HG03442 (cell line): ENCODE results near the gene PYGO2.
A peak's percentile ranks its signal among the peaks of the same experiment; 100 is the strongest.
"Not testable (repeated sequence)": the region's sequence is repeated elsewhere in the genome, so short reads cannot be mapped to it uniquely, and the experiment has no call there.

Experiments
- ATAC-seq: cut with Tn5 transposase; IDR thresholded peaks from one replicate; pipeline ENCODE4 v1.9.1; 2021; ENCODE audit warnings: mild to moderate bottlenecking, moderate library complexity; ENCODE audit not compliant: unreplicated experiment

PYGO2 gene

DNA sequence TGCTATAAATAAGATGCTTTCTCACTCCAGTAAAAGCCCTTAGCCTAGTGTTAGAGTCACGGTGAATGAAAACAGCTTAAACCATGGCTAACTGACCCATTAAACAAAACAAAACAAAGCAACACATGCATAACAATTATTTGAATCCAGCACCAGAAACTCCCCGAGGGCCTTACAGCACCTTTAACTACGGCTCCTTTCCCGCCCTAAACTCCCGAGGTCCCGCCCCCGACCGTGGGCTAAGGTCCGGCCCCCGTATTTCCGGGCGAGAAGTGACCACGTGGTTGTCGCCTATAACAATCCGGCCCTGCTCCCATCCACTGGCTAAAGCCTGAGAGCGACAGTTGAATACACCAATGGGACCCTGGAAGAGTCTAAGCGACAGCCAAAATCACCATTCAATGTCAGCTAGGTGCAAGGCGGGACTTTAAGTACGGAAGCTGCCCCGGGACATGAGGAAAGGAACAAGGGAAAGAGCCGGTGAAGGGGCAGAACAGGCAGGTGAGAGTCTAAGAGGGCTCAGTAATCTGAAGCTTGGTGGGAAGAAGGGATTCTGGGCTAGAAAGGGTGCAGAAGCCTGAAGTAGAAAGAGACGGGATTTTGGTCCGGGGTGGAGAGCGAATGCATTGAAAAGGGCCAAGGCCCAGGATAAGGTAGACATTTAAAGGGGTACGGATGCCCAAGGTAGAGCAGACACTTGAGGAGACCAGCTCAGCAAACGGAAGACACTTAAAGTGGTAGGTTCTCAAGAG, 21.5 kb upstream of the PYGO2 start, which contains the start of gene FLAD1:
TSS of gene FLAD1 (plus strand) at position 448 of the 752 bp plus-strand sequence. CDS start 351 bp downstream, outside the sequence.
- peak; percentile 98 for ATAC-seq

DNA sequence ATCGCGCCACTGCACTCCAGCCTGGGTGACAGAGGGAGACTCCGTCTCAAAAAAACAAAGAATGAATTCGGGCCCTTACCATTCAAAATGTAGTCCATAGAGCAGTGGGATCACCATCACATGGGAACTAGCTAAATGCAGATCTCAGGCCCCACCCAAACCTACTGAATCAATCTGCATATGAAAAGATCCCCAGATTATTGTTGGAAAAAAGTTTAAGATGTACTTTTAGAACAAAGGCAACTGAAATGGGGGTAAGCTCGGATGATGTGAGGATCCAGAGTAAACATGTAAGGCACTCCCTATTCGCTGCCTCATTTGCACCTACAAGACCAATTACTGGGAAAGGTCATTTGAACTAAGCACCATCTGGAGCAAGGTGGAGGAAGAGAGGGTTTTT, 20.8 kb upstream of the PYGO2 start:
- no peak for ATAC-seq

DNA sequence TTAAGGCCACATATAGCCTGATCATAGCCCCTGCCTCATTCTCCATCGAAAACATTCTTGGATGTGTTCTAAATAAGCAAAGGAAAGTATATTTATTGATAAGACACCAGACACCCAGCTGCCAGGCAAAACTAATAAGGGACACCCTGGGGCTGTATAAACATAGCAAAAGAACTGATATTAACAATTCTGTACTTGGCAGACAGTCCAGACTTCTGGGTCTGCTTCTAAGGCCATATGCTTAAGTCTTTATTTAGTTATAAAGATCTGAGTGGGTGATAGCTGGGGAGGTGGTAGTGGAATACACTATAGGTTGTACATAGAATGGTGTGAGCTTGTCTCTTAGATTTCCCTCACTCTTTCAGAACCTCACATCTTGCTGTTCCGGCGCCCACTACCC, 16.8 kb upstream of the PYGO2 start:
- no peak for ATAC-seq

DNA sequence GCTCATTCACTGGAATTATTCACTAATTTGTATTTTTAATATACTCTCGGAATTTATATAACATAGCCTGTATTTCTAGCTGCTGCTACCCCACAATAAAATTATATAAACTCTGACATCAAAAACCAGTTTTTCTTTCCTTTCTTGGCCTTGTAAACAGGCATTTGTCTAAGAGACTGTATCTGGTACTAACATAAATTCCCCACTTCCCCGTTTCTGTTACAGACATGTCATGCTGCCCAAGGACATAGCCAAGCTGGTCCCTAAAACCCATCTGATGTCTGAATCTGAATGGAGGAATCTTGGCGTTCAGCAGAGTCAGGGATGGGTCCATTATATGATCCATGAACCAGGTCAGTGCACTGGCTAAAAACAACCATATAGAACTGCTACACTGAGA, 16.2 kb upstream of the PYGO2 start:
- ATAC-seq, result not testable (repeated sequence)

DNA sequence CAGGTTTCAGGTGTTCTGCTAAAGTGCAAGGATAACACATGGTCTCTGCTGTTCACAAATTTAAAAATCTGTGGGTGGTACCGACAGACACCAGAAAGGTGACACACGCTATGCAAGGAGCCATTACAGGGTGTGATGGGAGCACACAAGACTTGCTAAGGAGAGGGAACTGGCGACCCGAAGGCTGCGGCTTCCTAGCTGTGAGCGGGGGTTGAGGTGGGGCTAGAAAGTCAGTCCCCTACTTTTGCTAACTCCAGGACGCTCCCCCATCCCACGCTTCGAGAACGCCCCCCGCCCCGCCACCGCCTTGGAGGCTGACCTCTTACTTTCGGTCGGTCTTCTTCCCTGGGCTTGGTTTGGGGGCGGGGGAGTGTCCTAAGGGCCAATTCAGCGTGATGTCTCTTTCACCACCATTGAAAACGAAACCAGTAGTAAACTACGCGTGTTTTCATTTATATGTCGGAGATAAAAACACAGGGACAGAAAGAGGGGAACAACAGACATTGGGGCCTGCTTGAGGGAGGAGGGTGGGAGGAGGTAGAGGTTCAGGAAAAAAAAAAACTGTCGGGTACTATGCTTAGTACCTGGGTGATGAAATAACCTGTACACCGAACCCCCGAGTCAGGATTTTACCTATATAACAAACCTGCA, 14.0 kb upstream of the PYGO2 start:
- no peak for ATAC-seq

DNA sequence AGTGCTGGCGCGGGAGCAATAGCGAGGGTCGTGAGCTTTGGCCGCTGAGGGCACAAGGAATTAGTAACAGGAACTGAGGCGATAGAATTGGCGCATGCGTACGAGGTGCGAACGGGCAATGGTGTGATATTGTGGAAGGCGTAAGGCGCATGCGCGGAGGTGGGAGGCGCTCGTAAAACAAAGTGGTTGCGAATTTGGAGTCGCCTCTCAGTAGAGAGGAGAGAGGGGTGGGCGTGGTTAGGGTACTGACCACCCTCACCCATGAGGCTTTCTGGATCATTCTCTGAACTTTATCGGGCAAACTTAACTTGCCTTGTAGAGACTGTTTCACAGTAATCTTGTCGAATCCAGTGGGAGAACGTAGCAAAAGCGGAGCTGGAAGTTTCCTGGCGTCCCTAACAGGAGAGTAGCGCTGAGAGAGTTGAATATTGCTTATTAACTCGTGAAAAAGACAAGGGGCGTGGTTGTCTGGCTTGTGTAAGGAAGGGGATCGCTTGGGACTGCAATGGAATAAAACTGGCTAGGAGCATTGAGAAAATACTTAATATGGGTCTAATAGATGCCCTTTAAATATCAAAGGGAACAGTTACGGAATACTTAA, 13.3 kb upstream of the PYGO2 start:
- ATAC-seq, result peak; percentile 32

DNA sequence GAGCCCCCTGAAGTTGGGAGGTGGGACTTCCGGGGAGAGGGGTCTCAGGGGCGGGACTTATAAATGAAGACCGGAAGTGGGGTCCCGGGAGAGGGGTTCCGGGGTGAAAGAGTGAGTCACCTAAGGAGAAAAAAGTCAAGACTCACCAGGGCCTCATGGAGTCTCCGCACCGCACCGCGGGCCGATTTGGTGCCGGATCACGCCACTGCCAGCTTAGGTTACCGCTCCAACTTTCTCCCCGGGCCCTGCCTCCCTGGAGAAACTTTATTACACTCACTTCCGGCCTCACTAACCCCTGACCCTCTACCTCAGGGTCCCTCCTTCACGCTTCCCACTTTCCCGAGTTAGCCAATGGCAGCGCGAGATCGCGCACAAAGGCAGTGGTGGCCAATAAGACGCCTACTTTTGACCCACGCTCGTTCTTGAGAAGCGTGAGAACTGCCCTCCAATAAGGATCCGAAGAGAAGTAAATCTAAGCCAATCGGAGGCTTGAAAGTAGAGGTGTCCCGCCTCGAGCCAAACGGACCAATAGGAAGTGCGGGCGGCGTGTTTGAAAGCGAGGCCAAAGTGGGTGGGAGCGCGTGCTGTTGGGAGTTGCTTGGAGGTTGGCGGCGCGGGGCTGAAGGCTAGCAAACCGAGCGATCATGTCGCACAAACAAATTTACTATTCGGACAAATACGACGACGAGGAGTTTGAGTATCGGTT, 12.7 kb upstream of the PYGO2 start, which contains the start of gene CKS1B:
TSS of gene CKS1B (plus strand) at position 580 of the 706 bp plus-strand sequence. CDS start at position 645, 65 bp downstream.
- ATAC-seq, result peak; percentile 71

DNA sequence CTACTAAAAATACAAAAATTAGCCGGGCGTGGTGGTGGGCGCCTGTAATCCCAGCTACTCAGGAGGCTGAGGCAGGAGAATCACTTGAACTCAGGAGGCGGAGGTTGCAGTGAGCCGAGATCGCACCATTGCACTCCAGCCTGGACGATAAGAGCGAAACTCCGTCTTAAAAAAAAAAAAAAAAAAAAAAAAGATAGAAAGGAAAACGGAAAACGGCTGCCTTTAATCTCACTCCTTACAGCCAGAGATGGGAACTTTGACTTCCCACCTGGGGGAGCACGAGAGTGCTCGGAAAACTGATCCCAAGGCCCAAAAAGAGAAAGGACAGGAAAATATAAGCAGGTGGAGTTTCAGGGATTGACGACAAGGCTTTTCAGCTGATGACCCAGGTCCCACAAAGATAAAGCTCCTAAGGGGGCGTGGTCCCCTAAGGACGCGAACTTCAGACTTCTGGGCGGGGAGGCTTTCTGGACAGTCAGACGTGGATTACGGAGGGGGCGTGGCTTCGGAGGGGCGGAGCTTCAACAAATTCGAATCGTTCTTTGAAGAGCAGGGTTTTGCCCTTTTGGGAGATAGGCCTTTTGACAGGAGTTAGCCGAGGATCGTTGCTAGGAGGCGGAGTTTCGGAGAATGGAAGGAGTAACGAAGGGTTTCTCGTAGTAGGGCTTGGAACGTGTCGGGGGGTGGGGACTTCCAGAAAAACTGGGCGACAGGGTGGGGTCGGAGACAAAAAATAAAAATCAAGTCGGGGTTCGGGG, 11.9 kb upstream of the PYGO2 start:
- no peak for ATAC-seq

DNA sequence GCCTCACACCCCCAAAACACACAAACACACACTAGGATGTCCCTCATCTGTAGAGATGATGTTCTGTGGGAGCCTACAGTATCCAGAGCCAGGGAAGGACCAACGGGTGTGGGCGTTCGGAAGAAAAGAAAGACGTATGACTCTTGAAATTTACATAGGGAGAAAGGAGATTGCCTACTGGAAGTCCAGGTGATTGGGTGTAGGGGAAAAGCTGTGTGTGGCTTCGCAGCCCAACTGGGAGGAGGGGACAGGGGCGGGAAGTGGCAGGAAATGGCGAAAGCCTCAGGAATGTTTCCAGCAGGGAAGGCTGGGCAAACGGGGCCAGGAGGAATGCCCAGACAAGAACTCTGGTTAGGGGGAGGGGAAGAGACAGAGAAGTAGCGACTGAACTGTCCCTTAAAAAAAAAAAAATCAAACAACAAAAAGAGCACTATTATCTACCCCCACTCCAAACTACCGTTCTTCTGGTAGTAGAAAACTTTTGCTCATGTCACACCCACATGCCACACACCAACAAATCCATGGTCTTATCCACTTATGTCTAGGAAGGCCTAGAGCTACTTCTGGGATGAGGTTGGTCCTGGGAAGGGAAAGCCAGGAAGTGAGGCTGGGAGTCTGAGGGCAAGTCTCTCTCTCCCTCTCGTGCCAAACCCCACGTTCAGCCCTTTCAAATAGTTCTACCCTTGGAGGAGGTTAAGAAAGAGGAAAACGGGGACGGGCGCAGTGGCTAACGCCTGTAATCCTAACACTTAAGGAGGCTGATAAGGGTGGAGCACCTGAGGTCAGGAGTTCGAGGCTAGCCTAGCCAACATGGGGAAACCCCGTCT, 11.1 kb upstream of the PYGO2 start:
- ATAC-seq, result no peak

DNA sequence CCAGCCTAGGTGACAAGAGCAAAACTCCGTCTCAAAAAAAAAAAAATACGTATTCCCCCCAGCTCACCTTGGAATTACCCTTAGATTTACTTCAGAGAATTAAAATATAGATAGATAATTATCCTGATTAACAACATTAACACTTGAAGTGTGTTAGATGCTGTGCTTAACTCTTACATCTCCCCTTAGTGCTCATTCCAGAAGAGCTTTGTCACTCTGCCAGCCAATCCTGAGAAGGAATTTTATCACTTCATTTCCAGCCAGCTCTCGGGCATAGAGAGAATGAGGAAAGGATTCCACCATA, 10.6 kb upstream of the PYGO2 start:
- no peak for ATAC-seq

DNA sequence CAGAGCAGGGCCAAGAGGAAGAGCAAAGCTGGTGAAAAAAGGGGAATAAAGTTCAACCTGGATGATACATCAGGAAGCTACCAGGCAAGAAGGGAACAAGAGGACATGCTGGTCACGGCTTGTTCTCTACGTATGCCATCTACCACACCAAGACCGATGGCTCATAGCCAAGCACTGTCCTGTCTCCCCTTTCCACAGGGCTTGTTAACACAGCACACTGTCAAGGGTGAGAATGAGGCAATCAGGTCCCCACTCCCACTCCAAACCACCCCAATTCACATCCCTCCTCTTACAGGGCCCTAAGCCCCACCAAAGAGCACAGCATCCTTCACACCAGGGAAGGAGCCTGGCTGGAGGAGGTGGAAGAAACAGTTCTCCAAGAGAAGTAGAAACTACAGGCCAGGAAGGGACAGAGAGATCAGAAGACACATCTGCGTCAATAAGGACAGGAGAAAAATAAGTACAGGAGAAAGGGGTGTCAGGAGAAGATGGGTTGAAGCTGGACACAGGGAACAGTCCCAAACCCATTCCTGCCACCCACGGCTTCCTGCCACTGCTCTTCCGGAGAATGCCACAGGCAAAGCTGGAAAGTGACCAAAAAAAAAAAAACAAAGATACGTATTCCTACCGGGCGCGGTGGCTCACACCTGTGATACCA, 9.9 kb upstream of the PYGO2 start:
- ATAC-seq, result no peak

DNA sequence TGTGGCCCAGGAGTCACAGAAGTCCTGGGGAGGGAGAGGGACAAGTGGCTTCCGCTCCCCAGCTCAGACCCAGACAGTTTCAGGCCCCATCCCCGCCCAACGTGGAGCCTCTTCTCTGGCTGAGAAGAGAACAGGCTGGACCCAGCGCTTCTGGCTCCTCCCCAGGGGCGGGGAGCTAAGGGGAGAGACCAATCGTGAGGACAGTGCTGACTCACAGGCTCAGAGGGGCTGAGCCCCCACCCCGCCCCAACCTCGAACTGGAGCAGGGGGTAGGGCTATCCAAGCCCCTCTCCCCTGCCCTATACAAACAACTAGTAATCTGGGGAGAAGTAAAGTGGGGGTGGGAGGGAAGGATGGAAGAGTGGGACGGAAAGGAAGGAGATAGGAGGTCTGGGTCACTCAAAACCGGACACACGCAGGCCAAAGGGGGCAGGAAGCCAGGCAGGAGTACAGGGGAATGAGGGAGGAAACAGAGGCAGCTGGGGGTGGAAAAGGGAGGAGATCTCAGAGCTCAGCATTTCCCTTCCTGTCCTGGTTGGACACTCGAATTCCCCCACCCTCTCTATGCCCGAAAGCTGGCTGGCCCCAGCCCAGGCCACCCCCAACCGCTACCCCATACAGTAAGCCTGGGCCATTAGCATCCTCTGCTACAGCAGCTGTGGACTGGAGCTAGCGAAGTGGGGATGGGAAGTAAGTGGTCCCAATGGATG, 9.2 kb upstream of the PYGO2 start, which contains the start of gene SHC1:
TSS of gene SHC1 (minus strand) at position 117 of the 710 bp plus-strand sequence. CDS start 221 bp downstream, outside the sequence.
- no peak for ATAC-seq

DNA sequence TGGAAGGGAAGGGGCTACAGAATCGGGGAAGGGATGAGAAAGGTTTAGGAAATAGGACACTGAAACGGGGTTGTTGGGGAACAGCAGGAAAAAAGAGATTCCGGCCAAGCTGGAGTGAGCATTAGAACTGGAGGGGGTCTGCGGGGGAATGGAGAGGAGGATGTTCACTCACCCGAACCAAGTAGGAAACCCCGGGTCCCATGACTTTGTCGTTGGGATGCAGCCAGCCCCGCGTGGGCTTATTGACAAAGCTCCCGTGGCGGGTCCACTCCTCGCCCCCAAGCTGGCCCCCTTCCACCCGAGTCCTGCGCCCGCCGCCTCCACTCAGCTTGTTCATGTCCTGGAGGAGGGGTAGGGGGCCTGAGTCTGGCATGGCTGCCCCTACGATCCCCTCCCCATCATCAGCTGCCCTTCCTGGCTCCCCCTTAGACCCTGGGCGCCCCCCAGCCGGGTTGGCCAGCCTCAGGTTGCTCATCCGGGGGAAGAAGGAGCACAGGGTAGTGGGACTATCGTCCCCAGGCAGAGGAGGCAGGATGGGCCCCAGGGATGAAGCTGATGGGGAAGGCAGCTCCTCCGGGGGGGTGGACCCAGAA, 8.4 kb upstream of the PYGO2 start:
- no peak for ATAC-seq

DNA sequence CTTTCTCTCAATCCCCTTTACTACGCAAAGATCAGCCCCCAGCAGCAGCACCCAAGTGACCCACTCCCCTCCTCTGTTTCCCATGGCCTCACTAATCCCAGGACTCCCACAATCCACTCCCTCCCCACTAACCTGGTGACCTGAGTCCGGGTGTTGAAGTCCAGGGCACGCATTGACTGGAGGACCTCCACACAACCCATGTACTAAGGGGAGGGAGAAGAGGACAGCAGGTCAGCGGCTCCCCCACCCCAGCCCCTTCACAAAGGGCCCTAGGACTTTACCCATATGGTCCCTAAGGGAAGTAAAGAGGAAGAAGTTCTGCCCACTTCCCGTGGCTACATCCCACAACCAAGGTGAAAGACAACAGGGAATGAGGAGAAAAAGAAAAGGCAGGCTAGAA, 7.7 kb upstream of the PYGO2 start:
- no peak for ATAC-seq

DNA sequence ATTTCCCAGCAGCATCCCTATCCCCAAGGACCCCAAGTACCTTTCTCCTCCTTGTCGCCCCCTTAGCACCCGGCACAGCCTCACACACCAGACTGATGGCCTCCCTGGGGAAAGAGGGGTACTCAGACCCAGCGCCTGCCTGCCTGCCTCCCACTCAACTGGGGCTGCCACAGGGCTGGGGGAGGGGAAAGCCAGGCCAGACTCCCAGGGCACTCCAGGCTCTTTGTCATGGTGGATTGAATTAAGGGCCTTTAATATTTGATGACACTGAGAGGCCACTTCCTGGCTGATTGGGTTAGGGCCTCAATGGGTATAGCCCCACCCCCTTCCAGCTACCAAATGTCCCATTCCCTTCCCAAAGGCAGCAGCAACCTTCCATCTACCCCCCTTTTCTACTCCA, 7.1 kb upstream of the PYGO2 start:
- no peak for ATAC-seq

DNA sequence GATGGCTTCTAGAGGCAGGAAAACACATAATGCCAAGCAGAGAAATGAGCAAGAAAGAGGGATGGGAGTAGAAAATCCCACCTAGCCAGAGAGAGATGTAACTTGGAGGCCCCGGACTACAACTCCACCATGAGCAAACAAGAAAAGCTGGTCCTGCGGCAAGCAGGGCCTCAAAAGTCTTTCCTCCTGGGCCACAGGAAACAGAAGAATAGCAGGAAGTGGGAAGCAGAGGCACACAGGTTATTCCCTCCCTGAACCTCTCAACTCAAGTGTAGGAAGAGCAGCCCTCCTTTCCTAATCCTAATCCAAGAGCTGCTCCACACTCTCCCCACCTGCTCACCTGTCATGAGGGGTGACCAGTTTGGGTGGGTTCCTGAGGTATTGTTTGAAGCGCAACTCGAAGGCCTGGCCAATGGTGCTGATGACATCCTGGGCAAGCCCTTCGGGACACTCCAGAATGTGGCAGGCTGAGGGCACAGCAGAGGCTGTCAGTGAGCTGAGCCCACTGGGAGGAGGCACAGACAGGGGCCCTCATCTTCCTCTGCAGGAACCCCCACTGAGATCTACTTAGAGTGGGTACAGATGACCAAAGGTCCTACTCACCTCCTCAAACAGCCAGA, 5.9 kb upstream of the PYGO2 start:
- no peak for ATAC-seq

DNA sequence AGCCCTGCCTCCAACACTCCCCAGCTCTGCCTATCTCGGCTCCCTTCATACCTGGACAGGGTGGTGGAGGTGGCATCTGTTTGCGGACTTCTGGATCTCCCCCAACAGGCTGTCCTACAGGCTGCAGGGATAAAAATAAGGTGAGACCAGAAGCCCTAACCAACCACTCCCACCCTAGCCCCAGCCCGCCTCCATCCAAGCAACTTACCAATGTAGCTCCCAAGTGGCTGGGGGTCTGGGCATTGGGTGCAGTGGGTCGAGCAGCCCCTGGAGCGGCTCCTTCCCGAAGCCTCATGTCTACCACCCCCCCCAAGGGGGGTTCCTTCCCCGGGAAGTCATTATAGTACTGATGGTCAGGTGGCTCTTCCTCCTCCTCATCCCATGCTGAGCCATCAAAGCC, 4.5 kb upstream of the PYGO2 start:
- ATAC-seq, result no peak

DNA sequence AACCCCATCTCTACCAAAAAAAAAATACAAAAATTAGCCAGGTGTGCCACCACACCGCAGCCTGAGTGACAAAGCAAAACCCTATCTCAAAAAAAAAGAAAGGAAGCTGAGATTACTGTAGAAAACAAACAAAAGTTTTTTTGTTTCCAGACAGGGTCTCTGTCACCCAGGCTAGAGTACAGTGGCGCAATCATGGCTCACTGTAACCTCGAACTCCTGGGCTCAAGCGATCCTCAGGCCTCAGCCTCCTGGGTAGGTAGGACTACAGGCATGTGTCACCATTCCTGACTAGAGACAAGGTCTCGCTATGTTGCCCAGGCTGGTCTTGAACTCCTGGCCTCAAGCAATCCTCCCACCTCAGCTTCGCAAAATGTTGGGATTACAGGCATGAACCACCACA, 2.8 kb upstream of the PYGO2 start:
- no peak for ATAC-seq
